ENCODE results near the gene NDUFA6.
"Not testable (repeated sequence)": the region's sequence is repeated elsewhere in the genome, so short reads cannot be mapped to it uniquely, and the experiment has no call there.

DNA sequence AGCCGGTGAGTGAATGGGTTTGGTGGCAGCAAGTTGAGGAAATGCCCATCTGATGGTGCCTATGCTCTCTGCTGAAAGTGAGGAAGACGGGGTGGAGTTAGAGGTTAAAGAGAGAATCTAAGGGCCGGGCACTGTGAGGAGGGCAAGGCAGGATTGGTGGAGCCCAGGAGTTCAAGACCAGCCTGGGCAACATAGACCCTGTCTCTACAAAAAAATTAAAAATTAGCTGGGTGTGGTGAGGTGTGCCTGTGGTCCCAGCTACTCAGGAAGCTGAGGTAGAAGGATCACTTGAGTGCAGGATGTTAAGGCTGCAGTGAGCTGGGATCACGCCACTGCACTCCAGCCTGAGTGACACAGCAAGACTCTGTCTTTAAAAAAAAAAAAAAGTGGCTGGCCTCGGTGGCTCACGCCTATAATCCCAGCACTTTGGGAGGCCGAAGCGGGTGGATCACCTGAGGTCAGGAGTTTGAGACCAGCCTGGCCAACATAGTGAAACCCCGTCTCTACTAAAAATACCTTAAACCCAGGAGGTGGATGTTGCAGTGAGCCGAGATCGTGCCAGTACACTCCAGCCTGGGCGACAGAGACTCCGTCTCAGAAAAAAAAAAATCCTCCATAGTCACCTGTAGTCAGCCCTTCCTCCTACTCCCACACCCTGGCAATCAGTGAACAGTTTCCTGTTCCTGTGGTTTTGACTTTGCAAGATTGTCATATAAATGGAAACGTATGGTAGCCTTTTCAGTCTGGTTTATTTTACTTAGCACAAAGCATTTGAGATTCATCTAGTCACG lies 29.9 kb upstream of the NDUFA6 start:
- TF ChIP-seq, protein P1, sequence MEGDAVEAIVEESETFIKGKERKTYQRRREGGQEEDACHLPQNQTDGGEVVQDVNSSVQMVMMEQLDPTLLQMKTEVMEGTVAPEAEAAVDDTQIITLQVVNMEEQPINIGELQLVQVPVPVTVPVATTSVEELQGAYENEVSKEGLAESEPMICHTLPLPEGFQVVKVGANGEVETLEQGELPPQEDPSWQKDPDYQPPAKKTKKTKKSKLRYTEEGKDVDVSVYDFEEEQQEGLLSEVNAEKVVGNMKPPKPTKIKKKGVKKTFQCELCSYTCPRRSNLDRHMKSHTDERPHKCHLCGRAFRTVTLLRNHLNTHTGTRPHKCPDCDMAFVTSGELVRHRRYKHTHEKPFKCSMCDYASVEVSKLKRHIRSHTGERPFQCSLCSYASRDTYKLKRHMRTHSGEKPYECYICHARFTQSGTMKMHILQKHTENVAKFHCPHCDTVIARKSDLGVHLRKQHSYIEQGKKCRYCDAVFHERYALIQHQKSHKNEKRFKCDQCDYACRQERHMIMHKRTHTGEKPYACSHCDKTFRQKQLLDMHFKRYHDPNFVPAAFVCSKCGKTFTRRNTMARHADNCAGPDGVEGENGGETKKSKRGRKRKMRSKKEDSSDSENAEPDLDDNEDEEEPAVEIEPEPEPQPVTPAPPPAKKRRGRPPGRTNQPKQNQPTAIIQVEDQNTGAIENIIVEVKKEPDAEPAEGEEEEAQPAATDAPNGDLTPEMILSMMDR (IDR thresholded peaks at IDR 0.05; ENCODE audit: low read depth, low read length, poor library complexity, severe bottlenecking) = not testable (repeated sequence)
- not testable (repeated sequence) for TF ChIP-seq EZH2phosphoT487 (IDR thresholded peaks at IDR 0.05; ENCODE audit: borderline replicate concordance, low read length)
